ENCODE measurements around the gene SIM2.

DNA sequence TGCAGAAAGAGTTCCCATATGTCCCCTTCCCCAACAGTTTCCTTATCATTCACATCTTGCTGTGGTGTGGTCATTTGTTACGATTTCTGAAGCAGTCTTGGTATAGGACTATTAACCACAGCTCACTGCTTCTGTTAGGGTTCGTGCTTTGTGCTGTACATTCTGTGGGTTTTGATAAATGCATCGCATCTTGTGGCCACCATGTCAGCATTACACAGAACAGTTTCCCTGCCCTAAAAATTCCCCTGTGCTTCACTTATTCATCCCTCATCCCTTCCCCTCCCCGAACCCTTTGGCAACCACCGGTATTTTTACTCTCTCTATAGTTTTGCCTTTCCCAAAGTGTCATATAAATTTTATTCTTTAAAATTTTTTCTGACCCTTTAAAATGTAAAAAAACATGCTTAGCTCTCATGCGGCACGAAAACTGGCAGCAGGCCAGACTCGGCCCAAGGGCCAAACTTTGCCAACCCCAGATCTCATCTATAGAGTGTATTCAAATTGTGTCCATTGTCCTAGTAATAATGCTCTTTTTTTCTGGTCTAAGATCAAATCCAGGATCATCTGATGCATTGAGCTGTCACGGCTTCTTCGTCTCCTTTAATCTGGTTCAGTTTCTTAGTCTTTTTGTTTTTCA is 78.2 kb downstream of the SIM2 start:
- TF ChIP-seq, protein P1, sequence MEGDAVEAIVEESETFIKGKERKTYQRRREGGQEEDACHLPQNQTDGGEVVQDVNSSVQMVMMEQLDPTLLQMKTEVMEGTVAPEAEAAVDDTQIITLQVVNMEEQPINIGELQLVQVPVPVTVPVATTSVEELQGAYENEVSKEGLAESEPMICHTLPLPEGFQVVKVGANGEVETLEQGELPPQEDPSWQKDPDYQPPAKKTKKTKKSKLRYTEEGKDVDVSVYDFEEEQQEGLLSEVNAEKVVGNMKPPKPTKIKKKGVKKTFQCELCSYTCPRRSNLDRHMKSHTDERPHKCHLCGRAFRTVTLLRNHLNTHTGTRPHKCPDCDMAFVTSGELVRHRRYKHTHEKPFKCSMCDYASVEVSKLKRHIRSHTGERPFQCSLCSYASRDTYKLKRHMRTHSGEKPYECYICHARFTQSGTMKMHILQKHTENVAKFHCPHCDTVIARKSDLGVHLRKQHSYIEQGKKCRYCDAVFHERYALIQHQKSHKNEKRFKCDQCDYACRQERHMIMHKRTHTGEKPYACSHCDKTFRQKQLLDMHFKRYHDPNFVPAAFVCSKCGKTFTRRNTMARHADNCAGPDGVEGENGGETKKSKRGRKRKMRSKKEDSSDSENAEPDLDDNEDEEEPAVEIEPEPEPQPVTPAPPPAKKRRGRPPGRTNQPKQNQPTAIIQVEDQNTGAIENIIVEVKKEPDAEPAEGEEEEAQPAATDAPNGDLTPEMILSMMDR (IDR thresholded peaks at IDR 0.05), result no peak
- TF ChIP-seq POLR2A (IDR thresholded peaks at IDR 0.05), result no peak

Data from testis (tissue), 2 donors.